Heart left ventricle (tissue), 13 donors: ENCODE results near the gene SNAP91.

Experiments
- POLR2A ChIP-seq, 2 donors: fragments of 450-650 bp; IDR thresholded peaks; one replicate each; pipeline ENCODE4 v1.6.1; 2017; ENCODE audit warnings: antibody characterized with exemption in 2 of 2, mild to moderate bottlenecking in 2 of 2, moderate library complexity in 2 of 2
- TF ChIP-seq, protein P1 (sequence below), 12 donors: fragments of 200-600 bp; sonication (generic) in 4 of 12; IDR thresholded peaks; one replicate each; pipeline versions ENCODE4 v1.5.0 to v1.8.0; 2018 to 2022; ENCODE audit warnings: antibody characterized with exemption in 12 of 12, mild to moderate bottlenecking in 5 of 12
- donor health status: ischemic (EF 13 %, LVEDD 7.1; RV severe dilation, severe dysfunction).
- donor health status: DM: no; HTN: yes; CAD: no.
- donor health status: DM: no; HTN: no; CAD: no.
- donor health status: ischemic (EF 25% LVEDD 6.9; RV normal size, moderate dysfunction).
- donor health status: ischemic (EF 25% LVEDD 5.7; RV mildly dilated, moderate dysfunction).
- donor health status: ischemic (EF 35%, LVEDD 5.7; RV mildly dilated, moderate dysfunction).
- donor health status: nonischemic (EF 11% LVEDD 7.7; RV severe dilation, severe dysfunction).
- donor health status: DM: yes; HTN: yes; CAD: no.
- donor health status: PGD.
- donor health status: ischemic (EF 29% LVEDD 5.4; RV normal size, mild dysfunction).
- donor health status: nonischemic (EF 23%, LVEDD 6.1; RV moderate dilation, normal function).

- TF ChIP-seq, protein P1, sequence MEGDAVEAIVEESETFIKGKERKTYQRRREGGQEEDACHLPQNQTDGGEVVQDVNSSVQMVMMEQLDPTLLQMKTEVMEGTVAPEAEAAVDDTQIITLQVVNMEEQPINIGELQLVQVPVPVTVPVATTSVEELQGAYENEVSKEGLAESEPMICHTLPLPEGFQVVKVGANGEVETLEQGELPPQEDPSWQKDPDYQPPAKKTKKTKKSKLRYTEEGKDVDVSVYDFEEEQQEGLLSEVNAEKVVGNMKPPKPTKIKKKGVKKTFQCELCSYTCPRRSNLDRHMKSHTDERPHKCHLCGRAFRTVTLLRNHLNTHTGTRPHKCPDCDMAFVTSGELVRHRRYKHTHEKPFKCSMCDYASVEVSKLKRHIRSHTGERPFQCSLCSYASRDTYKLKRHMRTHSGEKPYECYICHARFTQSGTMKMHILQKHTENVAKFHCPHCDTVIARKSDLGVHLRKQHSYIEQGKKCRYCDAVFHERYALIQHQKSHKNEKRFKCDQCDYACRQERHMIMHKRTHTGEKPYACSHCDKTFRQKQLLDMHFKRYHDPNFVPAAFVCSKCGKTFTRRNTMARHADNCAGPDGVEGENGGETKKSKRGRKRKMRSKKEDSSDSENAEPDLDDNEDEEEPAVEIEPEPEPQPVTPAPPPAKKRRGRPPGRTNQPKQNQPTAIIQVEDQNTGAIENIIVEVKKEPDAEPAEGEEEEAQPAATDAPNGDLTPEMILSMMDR (IDR thresholded peaks at IDR 0.05) = no peak
- TF ChIP-seq POLR2A (IDR thresholded peaks at IDR 0.05) = no peak
Observed at GRCh38 chr6:83711958-83712357, 3.1 kb upstream of the SNAP91 start.
